Stimulated activated naive CD4-positive, alpha-beta T cell (primary cell): Measurements from ENCODE around the gene C11orf54.
"Not testable (repeated sequence)": the region's sequence is repeated elsewhere in the genome, so short reads cannot be mapped to it uniquely, and the experiment has no call there.

Source experiments
- DNase-seq, 6 experiments: peaks; one replicate each; lab custom pipeline; 2025; lab: John Stamatoyannopoulos, UW

The C11orf54 gene

DNA sequence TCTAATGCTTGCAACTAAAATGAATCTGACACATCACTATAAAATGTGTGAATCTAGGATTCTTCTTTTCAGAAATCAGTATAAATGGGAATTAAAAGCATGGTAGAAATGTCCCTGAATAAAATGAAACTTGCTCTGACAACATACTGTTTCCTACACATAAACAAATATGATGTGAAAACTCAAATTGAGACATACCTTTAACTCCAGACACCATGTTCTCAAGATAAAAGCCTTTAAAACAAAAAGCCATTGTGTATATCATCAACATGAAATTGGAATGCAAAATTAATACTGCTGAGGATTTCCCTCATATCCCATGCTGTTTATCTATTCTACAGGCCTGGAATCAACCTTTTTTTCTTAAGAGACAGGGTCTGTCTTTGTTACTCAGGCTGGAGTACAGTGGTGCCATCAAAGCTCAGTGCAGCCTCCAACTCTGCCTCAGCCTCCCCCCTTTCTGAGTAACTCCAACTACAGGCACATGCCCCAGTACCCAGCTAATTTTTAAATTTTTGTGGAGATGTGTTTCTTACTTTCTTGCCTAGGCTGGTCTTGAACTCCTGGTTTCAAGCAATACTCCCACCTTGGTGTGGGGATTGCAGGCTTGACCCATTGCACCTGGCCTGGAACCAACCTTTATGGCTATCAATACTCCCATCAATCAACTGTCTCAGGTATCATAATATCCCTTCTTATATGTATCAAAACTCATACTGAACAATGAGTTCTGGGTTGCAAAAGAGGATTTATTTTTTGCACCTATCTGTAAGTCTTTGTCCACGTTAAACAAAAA, 6.8 kb upstream of the C11orf54 start:
- no peak for DNase-seq

DNA sequence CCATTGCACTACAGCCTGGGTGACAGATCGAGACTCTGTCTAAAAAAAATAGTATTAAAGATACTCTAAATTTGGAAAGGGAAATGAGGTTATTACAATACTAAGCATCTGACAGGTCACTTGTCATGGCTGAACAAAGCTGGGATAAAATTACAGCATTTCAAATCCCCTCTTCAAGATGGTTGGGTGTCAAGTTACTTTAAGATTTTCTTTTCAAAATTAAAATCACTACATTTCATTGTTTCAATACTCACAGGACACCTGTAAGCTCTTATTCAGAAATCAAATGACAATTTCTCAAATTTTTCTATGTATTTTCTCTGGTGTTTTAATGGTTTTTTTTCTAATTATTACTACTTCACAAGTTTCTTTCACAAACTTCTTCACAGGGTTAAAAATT, 5.8 kb upstream of the C11orf54 start:
- no peak for DNase-seq

DNA sequence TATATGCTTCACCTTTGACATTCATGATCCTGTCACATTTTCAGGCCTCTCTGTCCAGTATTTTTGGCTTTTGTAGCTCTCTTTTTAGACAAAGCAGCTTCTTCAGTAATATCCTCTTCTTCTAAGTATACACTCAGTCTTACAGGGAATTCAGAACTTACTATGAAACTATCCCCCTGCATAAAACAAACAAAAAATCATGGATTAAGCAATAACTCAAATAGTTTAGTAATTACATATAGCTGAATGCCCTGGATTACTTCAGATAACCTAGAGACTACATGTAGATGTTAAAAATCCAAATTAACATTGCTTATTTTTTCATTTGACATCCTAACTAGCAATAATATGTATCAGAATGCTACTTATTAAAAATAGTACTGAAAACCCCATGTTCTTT, 5.3 kb upstream of the C11orf54 start:
- no peak for DNase-seq

DNA sequence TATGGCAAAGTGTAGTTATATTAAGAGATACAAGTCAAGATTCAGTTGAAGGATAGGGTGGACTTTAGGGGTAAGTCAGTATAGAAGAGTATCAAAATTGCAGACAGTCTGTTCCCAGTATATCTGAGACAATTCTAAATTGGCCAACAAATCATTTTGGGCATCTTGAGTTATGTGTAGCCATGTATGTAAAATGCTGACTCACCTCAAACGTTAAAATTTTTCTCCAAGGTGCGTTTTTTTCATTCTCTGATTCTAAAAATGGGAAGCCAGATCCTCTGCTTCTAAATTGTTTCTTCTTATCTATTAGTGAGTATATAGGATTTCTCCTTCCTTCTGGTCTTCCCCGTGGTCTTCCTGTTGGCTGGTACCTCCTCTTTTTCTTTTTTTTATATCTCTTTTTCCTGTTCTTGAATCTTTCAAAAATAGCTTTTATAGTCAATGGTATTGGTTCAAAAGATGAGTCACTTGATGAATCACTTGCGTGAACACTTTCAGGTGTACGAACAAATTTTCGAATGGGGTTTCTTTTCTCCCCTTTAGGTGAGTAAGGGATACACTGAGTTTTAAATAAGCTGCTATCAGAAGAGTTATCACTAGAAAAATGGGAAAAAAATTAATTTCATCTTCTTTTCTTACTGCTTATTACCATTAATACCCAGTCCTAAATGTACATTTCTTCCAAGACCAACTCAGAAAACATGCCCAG, 3.4 kb upstream of the C11orf54 start:
- DNase-seq: no peak

DNA sequence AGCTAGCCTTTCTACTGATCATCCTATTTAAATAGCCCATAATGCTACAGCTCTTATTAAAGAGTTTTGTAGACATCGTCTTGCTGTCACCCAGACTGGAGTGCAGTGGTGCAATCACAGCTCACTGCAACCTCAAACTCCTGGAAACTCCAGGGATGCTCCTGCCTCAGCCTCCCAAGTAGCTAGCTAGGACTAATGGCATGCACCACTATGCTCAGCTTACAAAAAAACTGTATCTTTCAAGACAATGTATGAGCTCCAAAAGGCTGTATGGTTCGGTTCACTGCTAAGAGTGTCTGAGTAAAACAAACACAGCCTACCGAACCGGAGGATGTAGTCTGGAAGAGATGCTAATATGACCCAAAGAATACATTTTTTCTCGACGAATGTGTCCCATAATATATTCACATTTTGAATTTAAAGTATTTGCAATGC, 2.8 kb upstream of the C11orf54 start:
- no peak for DNase-seq

DNA sequence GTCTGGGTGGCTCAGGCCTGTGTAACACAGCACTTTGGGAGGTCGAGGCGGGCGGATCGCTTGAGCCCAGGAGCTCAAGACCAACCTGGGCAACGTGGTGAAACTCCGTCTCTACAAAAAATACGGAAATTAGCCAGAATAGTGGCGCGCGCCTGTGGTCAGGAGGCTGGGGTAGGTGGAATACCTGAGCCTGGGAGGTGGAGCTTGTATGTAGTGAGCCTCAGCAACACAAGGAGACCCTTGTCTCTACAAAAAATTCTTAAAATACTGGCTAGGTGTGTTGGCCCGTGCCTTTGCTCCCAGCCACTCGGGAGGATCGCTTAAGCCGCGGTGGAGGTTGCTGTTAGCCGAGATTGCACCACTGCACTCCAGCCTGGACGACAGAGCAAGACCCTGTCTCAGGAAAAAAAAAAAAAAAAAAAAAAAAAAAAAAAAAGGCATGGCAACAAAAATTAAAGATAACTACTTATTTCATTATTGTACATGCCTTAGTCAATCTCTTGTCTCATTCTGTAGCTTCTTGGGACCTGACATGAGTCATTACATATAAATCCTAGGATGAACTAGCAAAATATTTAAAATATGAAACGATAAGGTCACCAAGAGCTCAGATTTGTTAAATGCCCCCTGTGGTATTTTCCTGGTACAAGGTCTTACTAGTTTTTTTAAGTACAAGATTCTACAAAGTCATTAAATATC, 1.3 kb upstream of the C11orf54 start:
- DNase-seq: peak in 2 of 6 experiments; percentile 8 to 14

DNA sequence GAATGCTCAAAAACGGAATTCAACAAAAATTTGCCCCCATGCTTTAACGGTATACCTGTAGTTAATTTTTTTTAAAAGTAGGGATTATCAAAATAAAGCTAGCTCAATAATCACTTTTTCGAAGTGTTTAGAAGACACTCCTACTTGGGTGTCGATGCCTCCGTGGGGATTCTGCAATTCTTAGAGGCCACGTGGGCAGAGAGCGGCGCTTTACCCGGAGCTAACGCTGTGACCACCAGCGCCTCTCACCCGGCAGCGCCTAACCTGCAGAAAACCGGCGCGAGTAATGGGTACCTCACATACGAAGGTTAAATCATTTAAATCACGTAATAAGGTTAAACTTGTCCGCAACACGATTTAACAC, 760 bp upstream of the C11orf54 start:
- DNase-seq: peak; percentile 35 to 78 (median 57)

DNA sequence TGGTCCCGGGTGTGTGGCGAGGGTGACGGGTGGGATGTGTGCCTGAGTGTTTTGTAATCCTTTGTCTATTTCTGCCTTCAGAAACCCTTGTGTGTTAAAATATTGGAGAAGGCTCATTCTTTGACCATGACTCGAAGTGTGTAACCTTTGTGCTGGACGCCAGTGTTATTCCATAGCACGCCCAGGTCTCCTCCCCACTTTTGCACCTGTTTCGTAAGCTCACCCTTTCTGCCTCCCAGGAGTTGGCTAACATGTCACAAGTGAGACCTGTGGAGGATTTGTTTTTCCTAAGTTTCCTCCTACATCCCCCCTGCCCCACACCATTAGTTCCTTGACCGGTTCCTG, 382 bp downstream of the C11orf54 start:
- DNase-seq: no peak

DNA sequence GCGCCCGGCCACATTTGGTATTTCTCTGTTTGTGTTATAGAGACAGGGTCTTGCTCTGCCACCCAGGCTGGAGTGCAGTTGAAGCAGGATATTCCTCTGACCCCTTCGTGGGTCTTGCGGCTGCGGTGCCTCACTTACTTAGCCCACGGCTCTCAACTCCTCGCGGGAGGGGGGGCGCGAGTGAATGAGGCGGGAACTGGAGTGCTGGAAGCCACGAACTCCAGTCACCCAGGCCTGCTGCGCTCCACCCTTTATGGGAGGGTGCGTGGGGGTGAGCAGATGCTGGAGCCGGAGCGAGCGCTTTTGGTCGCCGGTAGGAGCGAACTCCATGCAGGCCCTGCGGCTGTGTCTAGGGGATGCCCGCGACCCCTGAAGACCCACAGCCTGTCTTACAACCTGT, 1.8 kb downstream of the C11orf54 start:
- DNase-seq: no peak

DNA sequence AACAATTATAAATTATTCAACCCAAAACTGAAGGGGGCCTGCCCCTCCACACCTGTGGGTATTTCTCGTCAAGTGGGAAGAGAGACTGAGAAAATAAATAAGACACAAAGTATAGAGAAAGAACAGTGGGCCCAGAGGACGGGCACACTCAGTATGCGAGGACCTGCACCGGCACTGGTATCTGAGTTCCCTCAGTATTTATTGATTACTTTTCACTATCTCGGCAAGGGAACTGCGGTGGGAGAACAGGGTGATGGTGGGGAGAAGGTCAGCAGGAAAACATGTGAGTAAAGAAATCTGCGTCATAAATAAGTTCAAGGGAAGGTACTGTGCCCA, 3.2 kb downstream of the C11orf54 start:
- no peak for DNase-seq

DNA sequence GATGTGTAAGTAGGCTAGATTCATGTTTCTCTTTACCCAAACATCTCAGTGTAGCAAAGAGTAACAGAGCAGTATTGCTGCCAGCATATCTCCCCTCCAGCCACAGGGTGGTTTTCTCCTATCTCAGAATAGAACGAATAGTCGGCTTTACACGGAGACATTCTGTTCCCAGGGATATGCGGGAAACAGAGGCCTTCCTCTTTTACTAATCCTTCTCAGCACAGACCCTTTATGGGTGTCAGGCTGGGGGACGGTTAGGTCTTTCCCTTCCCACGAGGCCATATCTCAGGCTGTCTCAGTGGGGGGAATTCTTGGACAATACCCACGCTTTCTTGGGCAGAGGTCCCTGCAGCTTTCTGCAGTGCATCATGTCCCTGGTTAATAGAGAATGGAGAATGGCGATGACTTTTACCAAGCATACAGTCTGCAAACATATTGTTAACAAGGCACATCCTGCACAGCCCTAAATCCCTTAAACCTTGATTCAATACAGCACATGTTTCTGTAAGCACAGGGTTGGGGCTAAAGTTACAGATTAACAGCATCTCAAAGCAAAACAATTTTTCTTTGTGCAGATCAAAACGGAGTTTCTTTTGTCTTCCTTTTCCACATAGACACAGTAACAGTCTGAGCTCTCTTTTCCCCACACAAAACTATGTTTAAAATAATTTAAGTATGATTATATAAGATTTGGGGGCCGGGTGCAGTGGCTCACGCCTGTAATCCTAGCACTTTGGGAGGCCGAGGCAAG, 3.7 kb downstream of the C11orf54 start:
- DNase-seq: not testable (repeated sequence)

DNA sequence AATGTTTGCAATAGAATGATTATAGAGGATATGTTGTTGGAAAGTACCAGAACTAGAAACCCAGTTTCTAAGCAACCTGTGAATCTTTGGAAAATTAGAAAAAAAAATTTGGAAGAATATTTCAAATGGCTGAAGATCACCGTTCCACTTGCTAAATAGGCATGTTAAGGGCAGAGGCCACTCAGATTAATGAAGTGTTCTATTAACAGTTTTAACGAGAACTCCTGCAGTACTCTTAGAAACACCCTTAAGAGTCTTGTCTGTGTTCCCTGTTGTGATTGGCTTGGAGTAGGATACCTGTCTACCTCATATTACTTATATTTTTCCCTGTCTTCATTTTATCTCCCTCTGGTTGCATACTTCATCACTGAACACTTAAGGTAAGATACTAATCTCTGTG, 4.6 kb downstream of the C11orf54 start:
- DNase-seq: no peak

DNA sequence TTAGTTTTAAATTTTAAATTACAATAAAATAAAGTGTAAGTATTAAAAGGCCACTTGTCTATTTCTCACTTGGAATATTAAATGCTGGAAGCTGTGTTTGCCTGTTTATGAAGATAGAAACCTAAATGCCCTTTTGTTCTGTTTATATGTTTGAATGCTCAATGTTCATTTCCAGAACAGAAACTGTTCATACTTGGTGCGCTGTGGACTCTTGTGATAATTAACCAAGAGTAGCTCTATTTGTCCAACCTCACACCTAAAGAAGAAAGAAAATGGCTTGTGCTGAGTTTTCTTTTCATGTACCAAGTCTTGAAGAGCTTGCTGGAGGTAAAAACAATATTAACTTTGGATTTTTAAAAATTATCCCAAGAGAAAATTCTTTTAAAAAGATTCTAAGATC, 5.7 kb downstream of the C11orf54 start:
- DNase-seq: no peak

DNA sequence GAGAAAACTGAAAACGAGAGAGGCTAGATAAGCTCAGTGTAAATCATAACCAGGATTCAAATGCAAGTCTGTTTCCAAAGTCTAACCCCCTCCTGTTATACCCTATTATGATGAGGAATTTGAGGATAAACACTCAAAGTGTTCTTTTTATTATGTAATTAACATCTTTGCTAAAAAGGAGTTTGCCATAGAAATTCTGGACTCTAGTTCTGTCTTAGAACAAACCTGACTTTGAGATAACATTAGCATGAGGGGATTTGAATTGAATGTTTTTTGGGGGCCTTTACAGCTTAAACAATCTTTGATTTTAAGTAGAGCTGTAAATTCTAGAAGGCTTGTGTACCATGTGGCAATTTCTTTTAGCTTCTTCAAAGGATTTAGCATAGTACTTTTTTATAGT, 9.5 kb downstream of the C11orf54 start:
- DNase-seq: no peak

DNA sequence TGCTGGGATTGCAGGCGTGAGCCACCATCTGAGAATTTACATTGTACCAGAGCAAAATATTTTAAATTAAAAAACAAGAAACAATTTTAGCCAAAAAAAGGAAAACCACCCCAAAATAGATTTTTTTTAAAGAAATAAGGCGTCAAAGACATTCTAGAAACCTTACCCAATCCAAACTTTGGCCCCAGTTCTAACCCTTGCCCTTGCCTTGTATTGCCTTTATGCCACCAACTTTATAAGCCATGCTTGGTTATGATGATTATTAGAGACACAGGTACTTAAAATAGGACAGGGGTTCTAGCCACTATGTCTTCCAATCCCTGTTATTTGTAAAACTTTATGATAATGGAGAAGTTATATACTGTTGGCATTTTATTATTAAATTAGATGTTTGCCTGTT, 11.8 kb downstream of the C11orf54 start:
- DNase-seq: no peak

DNA sequence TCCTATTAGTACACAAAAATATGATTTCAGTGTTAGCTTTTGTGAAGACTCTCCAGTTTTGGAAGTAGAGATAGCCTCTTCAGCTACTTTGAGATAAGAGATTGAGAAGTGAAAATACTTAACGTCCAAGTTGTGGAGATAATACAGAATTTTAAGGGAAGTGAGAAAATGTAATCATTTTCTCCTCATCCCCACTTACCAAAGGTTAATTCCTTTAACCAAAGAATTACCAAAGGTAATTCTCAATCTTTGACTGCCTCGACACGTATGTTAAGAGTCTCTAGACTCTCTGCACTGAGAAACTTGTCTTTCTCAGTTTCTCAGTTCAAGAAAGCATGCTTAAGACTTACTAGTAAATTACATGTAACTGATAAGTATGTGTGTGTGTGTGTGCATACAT, 15.3 kb downstream of the C11orf54 start:
- no peak for DNase-seq

DNA sequence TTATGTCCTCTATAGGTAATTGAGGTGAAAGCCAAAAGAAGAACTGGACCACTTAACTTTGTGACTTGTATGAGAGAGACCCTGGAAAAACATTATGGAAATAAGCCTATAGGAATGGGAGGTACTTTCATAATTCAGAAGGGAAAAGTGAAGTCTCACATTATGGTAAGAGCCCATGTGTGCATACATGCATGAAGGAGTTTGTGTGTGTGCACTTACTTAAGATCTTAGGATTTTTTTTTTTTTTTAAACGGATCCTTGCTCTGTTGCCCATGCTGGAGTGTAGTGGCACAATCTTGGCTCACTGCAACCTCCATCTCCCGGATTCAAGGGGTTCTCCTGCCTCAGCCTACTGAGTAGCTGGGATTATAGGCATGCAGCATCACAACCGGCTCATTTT, 15.8 kb downstream of the C11orf54 start:
- no peak for DNase-seq

DNA sequence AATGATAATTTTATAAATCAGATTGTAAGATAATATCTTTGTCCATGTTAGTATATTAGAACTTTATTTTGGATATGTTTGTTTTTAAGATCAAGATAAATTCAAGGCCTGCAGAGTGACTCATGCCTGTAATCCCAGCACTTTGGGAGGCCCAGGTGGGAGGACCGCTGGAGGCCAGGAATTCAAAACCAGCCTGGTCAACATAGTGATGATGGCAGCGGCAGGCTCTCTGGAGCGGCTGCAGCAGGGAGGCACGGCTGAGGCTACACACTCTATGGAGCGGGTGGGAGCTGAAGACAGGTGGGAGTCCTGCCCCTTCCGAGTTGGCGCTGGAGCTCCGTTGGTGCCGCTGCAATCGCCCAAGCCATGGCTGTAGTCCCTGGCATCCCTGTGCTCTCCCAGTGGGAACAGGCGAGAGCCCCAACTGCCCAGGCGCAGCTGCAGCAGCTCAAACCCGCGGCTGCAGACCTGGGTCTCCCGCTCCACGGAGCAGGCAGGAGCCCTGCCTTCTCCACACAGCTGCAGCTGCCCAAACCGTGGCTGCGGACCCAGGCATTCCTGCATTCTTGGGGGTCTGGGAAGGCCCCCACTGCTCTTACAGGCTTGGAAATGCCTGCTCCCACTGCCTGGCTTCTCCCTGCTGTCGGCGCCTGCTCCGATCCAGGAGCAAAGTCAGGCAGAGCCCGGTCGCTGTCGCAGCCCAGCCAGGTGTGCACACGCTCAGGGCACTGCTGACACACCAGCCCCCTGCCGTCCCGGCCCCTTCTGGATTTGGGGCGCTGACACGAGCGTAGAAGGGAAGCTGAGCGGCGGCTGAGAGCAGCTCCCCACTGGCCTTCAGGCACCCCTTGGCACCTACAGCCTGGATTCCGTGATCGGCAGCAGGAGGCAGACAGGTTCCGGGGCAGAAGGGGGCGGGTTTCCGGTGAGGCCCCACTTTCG, 16.7 kb downstream of the C11orf54 start:
- DNase-seq: no peak

DNA sequence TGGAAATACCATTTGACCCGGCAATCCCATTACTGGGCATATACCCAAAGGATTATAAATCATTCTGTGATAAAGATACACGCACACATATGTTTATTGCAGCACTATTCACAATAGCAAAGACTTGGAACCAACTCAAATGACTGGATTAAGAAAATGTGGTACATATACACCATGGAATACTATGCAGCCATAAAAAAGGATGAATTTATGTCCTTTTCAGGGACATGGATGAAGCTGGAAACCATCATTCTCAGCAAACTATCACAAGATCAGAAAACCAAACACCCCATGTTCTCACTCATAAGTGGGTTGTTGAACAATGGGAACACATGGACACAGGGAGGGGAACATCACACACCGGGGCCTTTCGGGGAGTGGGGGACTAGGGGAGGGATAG, 17.7 kb downstream of the C11orf54 start:
- not testable (repeated sequence) for DNase-seq

DNA sequence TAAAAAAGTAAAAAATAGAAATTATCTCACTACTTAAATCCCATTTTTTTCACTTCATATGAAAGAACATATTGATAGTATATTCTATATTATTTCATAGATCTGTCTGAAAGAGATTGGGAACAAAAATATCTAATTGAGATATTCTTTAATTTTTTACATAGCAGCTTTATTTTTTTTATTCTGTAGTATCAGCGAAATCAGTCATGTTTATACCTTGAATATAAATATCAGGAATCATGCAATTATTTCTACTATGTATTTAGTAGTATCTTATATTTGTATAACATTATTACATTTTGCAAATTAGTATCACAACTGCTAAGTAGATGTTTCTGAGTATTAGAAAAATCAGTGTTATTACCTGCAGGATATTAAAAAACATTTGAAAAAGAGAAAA, 20.4 kb downstream of the C11orf54 start:
- DNase-seq: no peak

DNA sequence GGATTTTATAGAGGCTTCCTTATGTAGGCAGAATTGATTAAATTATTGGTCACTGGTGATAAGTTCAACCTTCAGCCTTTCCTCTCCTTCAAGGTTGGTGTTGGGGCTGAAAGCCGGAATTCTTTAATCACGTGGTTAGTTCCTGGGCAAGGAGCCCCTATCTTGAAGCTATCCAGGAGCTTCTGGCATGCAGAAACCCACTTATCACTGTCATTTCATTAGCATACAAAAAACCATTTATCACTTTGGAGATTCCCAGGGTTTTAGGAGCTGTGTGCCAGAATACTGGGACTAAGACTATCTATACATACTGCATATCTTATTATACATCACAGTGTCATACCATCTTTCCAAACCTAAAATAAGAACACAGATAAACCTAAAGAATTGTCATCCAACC, 24.1 kb downstream of the C11orf54 start:
- no peak for DNase-seq
